Gastroesophageal sphincter (tissue), 3 donors: ENCODE data around the gene ORC6.

Source experiments
- CTCF ChIP-seq, 4 experiments: fragments of 200-600 bp in 2 of 4; fragments of 450-650 bp in 2 of 4; sonication (generic) in 1 of 4; IDR thresholded peaks; one replicate each; pipeline ENCODE4 v1.5.1; 2017 to 2019; ENCODE audit warnings: antibody characterized with exemption in 4 of 4, mild to moderate bottlenecking in 2 of 4, moderate library complexity in 2 of 4
- EP300 ChIP-seq: sonication (generic); formaldehyde crosslinking; IDR thresholded peaks from one replicate; pipeline ENCODE4 v1.6.1; 2017; ENCODE audit warnings: antibody characterized with exemption, mild to moderate bottlenecking
- POLR2A ChIP-seq, 2 donors: fragments of 450-650 bp; IDR thresholded peaks; one replicate each; pipeline ENCODE4 v1.6.1; 2017; ENCODE audit warnings: antibody characterized with exemption in 2 of 2, mild to moderate bottlenecking in 2 of 2, moderate library complexity in 1 of 2
- POLR2AphosphoS5 ChIP-seq: sonication (generic); formaldehyde crosslinking; IDR thresholded peaks from one replicate; pipeline ENCODE4 v1.6.1; 2017; ENCODE audit warnings: antibody characterized with exemption

DNA sequence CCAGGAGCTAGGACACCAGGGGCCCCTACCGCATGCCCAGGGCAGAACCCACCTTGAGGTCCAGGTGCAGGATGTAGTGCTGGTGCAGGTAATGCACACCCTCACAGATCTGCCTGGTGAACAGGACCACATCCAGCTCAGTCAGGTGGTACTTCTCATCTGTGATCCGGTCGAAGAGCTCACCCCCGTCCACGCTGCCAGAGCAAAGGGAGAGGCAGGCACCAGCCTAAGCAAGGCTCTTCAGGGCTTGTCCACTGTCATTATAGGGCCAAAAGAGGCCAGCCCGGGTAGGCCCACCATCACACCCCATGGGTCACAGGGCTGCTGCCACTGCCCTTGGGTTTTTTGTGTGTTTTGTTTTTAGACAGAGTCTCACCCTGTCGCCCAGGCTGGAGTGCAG lies 37.7 kb downstream of the ORC6 start:
- no peak for TF ChIP-seq POLR2A (IDR thresholded peaks at IDR 0.05)
- TF ChIP-seq CTCF (IDR thresholded peaks at IDR 0.05), result no peak
- no peak for TF ChIP-seq EP300
- no peak for TF ChIP-seq POLR2AphosphoS5
